C4-2B (cell line): Measurements from ENCODE around the gene MAGI2.
"Not testable (repeated sequence)": the region's sequence is repeated elsewhere in the genome, so short reads cannot be mapped to it uniquely, and the experiment has no call there.

ENCODE experiments used
- H3K27ac ChIP-seq: fragments of 450-650 bp; 2 replicates; pipeline ENCODE4 v1.5.1; 2017
- CTCF ChIP-seq: fragments of 450-650 bp; conservative IDR thresholded peaks from 2 replicates; pipeline ENCODE4 v1.5.1; 2017; ENCODE audit warnings: mild to moderate bottlenecking
- ZFX ChIP-seq: fragments of 450-650 bp; IDR thresholded peaks from 2 replicates; pipeline ENCODE4 v1.6.1; 2017

Gene MAGI2

GRCh38 chr7:79037001-79037400 is 416.5 kb downstream of the MAGI2 start:
- no peak for TF ChIP-seq ZFX
- no peak for TF ChIP-seq CTCF
- H3K27ac ChIP-seq: no peak overlapping the region

- H3K27ac ChIP-seq: no peak overlapping the region
- no peak for TF ChIP-seq ZFX
- TF ChIP-seq CTCF: no peak
Observed at GRCh38 chr7:79036356-79036755, 417.1 kb downstream of the MAGI2 start.

- TF ChIP-seq ZFX (no peak), CTCF (no peak)
- H3K27ac ChIP-seq: no peak overlapping the region
Observed at GRCh38 chr7:79035858-79036257, 417.6 kb downstream of the MAGI2 start.

- no peak overlapping the region for H3K27ac ChIP-seq
- no peak for TF ChIP-seq CTCF
- no peak for TF ChIP-seq ZFX
Observed at GRCh38 chr7:79034730-79035129, 418.7 kb downstream of the MAGI2 start.

GRCh38 chr7:79019711-79020110 is 433.8 kb downstream of the MAGI2 start:
- not testable (repeated sequence) for H3K27ac ChIP-seq

- TF ChIP-seq CTCF (no peak), ZFX (no peak)
- no peak overlapping the region for H3K27ac ChIP-seq
Observed at GRCh38 chr7:79011921-79012320, 441.5 kb downstream of the MAGI2 start.

GRCh38 chr7:79009647-79010046 is 443.8 kb downstream of the MAGI2 start:
- TF ChIP-seq ZFX (no peak), CTCF (no peak)
- no peak overlapping the region for H3K27ac ChIP-seq

- H3K27ac ChIP-seq: no peak overlapping the region
- TF ChIP-seq ZFX: no peak
- no peak for TF ChIP-seq CTCF
Observed at GRCh38 chr7:79008786-79009185, 444.7 kb downstream of the MAGI2 start.
